Vagina (tissue), 2 donors: ENCODE results near the gene CIB2. TPM values are rescaled to one million over a fixed set of nuclear protein-coding genes. Genes with fewer than 3 reads are reported as not detected.
A peak's percentile ranks its signal among the peaks of the same experiment; 100 is the strongest.

Source experiments
- DNase-seq, 2 donors: peaks; one replicate each; pipeline ENCODE4 v3.0.0-alpha.2; 2017; ENCODE audit errors: extremely low spot score in 2 of 2
- H3K27ac ChIP-seq: fragments of 200-600 bp; sonication (generic); one replicate; pipeline ENCODE4 v1.5.1; 2019
- H3K27me3 ChIP-seq: fragments of 200-600 bp; sonication (generic); one replicate; pipeline ENCODE4 v1.5.1; 2019
- H3K36me3 ChIP-seq, 2 donors: fragments of 200-600 bp; sonication (generic); one replicate each; pipeline ENCODE4 v1.5.1; 2017 to 2019
- H3K4me1 ChIP-seq: fragments of 200-600 bp; sonication (generic); one replicate; pipeline ENCODE4 v1.5.1; 2019
- H3K4me3 ChIP-seq, 2 donors: fragments of 200-600 bp; sonication (generic); 1 replicate in 1 of 2; 2 replicates in 1 of 2; pipeline ENCODE4 v1.5.1; 2016 to 2019
- H3K9me3 ChIP-seq: fragments of 200-600 bp; sonication (generic); one replicate; pipeline ENCODE4 v1.5.1; 2019
- CTCF ChIP-seq, 3 experiments: fragments of 450-650 bp in 2 of 3; fragments of 200-600 bp in 1 of 3; sonication (generic) in 1 of 3; IDR thresholded peaks; one replicate each; pipeline ENCODE4 v1.5.1; 2017 to 2019; ENCODE audit warnings: antibody characterized with exemption in 3 of 3, mild to moderate bottlenecking in 2 of 3, moderate library complexity in 2 of 3
- POLR2A ChIP-seq, 2 donors: fragments of 450-650 bp; IDR thresholded peaks; one replicate each; pipeline ENCODE4 v1.6.1; 2017; ENCODE audit warnings: antibody characterized with exemption in 2 of 2, mild to moderate bottlenecking in 2 of 2, moderate library complexity in 2 of 2
- POLR2AphosphoS5 ChIP-seq, 2 donors: sonication (generic); formaldehyde crosslinking; IDR thresholded peaks; one replicate each; pipeline ENCODE4 v1.9.0; 2017; ENCODE audit warnings: antibody characterized with exemption in 2 of 2, mild to moderate bottlenecking in 2 of 2, low read depth in 1 of 2; ENCODE audit not compliant: insufficient read depth in 1 of 2
- intact Hi-C: fragments of 100-400 bp; cut with DNase I; formaldehyde crosslinking; loops from one replicate; pipeline ENCODE4 v1.15.1; 2023
- total RNA-seq: library from RNA; depleted of rRNA; stranded (reverse); fragments of >200 nt; gene quantifications from one replicate; pipeline ENCODE4 v1.2.3, GENCODE V29; 2016

Gene CIB2
- total RNA-seq, 1 donor from 2014 or later = 13.0 TPM

GRCh38 chr15:78110096-78110495 lies 21.1 kb downstream of the CIB2 start:
- intact Hi-C loops = loop anchor here (5.0 kb wide), 2 partner anchors 87 to 132 kb away; no protein-coding TSS in a partner anchor
- Histone ChIP-seq H3K36me3 (no peaks in the 10 kb centered on the region), H3K4me3 (no peak overlapping the region), H3K4me1 (no peaks in the 10 kb centered on the region), H3K27ac (no peak overlapping the region), H3K9me3 (no peaks in the 10 kb centered on the region), H3K27me3 (no peaks in the 10 kb centered on the region)
- TF ChIP-seq CTCF (IDR thresholded peaks at IDR 0.05) (no peak), POLR2A (IDR thresholded peaks at IDR 0.05) (no peak), POLR2AphosphoS5 (IDR thresholded peaks at IDR 0.05; ENCODE audit: insufficient read depth in 1 of 2, low read depth in 1 of 2) (no peak)
- no peak for DNase-seq

DNA sequence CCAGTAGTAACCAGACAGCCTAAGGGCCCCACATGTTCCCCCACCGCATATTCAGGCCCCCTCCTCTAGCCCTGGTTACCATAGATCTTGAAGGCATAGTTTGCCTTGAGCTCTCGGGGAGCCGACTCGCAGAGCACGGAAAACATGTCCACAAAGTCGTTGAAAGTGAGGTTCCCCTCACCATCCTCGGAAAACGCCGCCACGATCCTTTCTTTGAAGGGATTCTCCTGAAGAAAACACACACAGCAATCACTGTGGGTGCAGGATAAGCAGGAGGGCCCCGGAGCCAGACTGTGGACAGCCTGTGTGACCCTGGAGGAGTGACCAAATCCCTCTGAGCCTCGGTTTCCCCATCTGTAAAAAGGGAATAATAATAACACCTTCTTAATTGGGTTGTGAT lies 22.1 kb downstream of the CIB2 start:
- Histone ChIP-seq H3K36me3 (no peaks in the 10 kb centered on the region), H3K9me3 (no peaks in the 10 kb centered on the region), H3K4me3 (no peak overlapping the region), H3K27ac (no peak overlapping the region), H3K27me3 (no peaks in the 10 kb centered on the region), H3K4me1 (no peaks in the 10 kb centered on the region)
- intact Hi-C loops = loop anchor here (2.0 kb wide), 1 partner anchor 142 kb away; no protein-coding TSS in a partner anchor
- no peak for DNase-seq
- TF ChIP-seq POLR2AphosphoS5 (IDR thresholded peaks at IDR 0.05; ENCODE audit: insufficient read depth in 1 of 2, low read depth in 1 of 2) = no peak
- no peak for TF ChIP-seq CTCF (IDR thresholded peaks at IDR 0.05)
- TF ChIP-seq POLR2A (IDR thresholded peaks at IDR 0.05) = no peak

- H3K36me3 ChIP-seq = no peaks in the 10 kb centered on the region
- intact Hi-C loops = loop anchor here (2.0 kb wide), 1 partner anchor 142 kb away; no protein-coding TSS in a partner anchor
- DNase-seq = no peak
Measured at GRCh38 chr15:78108300-78109084, 22.8 kb downstream of the CIB2 start.

DNA sequence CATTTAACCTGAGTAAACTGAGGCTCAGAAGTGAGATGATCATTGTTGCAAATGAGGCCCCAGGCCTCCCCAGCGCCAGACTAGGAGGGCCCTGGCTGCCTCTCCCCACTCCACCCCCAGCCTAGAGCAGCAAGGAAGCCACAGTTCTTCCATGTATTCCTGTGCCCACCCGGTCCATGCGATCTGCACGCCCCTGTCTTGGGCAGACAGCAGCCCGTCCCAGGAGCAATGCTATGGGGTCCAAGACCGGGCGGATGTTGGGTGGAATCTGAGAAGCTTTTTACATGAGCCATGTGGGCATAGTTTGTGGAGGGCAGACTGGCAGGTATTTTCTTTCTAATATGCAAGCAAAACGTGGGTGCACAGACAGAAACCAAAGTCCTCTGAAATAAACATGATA lies 23.8 kb downstream of the CIB2 start:
- Histone ChIP-seq H3K9me3 (no peaks in the 10 kb centered on the region), H3K36me3 (no peaks in the 10 kb centered on the region), H3K4me3 (no peak overlapping the region), H3K4me1 (no peaks in the 10 kb centered on the region), H3K27me3 (no peaks in the 10 kb centered on the region), H3K27ac (no peak overlapping the region)
- DNase-seq = no peak
- intact Hi-C loops = no loop called here
- TF ChIP-seq CTCF (IDR thresholded peaks at IDR 0.05) (no peak), POLR2A (IDR thresholded peaks at IDR 0.05) (no peak), POLR2AphosphoS5 (IDR thresholded peaks at IDR 0.05; ENCODE audit: insufficient read depth in 1 of 2, low read depth in 1 of 2) (no peak)

More at GRCh38 chr15:78108300-78109084, 22.8 kb downstream of the CIB2 start:
- no peaks in the 10 kb centered on the region for H3K4me1 ChIP-seq
- no peaks in the 10 kb centered on the region for H3K27me3 ChIP-seq
- no peak overlapping the region for H3K4me3 ChIP-seq
- TF ChIP-seq CTCF (IDR thresholded peaks at IDR 0.05) = peak; percentile 95 to 98 (median 98)
- no peak for TF ChIP-seq POLR2AphosphoS5 (IDR thresholded peaks at IDR 0.05; ENCODE audit: insufficient read depth in 1 of 2, low read depth in 1 of 2)
- no peak overlapping the region for H3K27ac ChIP-seq
- no peaks in the 10 kb centered on the region for H3K9me3 ChIP-seq
